ENCODE data around the gene CLCN5.

CLCN5 gene

GRCh38 chrX:50097071-50097470, 174.7 kb downstream of the CLCN5 start:
- no peak for DNase-seq

DNA sequence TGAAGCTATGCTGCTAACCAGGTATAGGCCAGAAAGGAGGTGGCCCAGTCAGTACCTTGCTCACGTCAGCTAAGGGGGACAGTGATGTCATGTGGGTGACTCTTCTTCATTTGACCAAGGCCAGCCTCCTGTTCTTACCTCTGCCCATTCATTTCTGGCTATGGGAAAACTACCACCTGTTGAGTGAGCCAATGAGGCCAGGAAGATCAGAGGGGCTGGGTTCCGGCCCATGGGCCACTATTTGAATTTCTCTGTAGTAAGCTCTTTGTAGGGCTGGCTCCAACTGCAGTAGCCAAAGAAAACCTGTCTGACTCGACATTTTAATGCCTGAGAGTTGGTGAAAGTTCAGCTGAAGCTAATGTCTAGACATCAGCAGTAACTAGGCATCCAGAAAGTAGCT, 175.8 kb downstream of the CLCN5 start:
- no peak for DNase-seq

DNA sequence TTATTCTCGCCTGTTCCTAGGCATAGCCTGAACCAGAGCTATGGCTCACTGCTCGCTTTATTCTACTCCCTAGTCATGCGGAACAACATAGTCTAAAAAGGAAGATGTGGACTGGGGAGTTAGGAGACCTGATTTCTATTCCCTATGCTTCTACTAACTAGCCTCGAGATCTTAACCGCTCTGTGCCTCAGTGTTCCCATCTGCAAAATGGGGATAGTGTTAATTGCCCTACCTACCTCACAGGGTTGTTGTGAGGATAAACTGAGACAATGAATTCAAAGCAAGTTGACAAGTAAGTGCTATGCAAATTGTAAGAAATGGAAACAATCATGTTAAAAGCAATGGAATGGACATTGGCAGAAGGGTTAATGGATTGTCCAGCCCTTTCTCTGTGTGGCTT, 176.4 kb downstream of the CLCN5 start:
- DNase-seq = no peak

DNA sequence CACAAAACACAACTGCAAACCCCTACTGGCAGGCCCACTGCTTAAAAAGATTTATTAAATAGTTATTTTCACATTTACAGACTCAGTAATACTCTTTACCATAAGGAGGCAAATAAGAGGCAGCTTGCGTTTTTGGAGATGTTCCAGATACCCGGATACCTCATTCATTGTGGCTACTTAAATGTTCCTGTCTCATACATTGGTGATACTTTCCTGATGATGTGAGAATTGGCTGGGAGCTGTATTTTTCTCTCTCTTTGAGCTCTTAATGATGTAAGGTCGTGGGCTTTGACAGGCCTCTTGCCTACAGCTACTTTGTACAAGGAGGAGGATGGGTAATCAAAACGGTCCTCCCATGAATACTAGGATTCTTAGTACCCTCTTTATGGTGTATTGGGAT, 176.9 kb downstream of the CLCN5 start:
- no peak for DNase-seq

- peak in 1 of 2 donors; percentile 13 for DNase-seq
These were observed 177.8 kb downstream of the CLCN5 start for GRCh38 chrX:50100188-50100587.

DNA sequence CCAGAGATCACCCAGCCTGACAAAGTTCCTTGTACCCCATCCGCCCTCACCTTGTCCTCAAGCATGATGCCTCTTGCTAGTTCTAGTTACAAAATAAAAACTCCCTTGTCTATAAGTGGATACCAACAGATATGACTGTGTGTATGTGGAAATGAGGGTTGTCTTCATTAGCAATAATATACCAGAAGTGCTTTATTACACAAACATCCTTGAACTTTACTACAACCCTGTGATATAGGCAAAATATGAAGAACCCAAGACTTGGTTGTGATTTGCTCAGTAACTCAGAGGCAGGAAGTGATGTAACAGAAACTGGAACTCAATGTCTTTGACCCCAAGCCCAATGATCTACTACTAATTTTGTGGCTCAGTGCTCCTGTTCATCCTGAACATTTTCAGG, 180.8 kb downstream of the CLCN5 start:
- DNase-seq = no peak

DNA sequence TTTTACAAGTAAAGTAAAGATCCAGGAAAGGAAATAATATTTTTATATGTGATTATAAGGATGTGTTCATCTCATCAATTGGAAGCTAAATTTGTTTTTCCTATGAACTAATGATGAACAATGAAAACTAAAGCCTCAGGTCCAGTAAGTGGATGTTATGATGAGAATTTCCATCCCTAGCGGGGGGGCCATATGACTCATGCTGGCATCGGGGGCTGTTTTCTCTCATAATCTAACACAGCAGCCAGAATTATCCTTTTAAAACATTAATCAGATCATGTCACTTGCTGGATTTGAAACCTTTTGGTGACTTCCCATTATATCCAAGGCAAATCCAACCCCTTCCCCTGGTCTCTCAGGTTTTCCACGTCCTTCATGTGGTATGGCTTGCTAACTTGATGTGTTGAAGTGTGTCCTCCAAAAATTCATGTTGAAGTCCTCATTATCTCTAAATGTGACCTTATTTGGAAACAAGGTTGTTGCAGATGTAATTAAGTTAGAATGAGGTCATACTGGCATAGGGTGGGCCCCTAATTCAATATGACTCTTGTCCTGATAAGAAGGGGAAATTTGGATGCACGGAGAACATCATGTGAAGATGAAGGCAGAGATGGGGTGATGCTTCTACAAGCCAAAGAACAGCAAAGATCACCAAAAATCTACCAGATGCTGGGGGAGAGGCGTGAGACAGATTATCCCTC, 181.6 kb downstream of the CLCN5 start:
- no peak for DNase-seq

DNA sequence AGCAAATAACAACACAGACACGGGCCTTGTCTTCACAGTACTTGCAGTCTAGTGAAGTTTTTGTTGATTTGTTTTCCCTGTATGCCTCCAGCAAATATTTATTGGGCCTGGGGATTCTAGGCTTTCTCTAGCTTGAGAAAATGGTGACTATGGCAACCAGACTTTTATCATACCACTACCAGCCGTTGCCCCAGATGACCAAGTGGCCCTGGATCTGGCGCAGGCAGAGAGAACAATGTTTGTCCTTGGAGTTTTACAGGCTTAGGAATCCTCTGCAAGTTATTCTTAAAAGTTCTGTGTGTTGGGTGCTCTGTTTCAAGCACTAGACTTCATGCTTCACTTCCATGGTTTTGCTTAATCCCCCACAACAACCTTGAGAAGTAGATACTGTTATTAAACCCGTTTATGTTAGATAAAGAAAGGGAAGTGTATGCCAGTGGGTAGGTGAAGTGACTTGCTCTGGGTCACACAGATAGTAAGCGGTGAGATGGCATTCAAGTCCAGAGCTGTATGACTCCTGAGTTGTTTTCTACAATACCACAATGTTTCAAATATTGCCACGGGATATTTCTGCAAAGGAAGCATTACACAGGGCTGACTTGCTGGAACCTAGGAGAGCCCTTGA, 183.8 kb downstream of the CLCN5 start:
- DNase-seq = no peak

DNA sequence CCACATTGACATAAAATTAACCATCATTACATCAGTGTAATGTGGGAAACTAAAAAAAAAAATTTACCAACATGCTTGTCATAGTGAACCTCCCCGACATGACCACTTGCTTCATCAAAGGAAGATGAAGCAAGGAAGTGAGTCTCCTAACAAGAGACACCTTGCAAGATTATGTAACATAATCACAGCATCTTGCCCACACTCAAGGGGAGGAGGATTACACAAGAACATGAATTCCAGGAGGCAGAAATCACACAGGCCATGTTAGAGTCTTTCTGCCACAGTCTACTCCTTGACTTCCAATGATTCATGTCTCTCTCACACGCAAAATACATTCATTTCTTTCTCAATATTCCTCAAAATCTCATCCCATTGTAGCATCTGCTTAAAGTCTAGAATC, 185.1 kb downstream of the CLCN5 start:
- DNase-seq = no peak

DNA sequence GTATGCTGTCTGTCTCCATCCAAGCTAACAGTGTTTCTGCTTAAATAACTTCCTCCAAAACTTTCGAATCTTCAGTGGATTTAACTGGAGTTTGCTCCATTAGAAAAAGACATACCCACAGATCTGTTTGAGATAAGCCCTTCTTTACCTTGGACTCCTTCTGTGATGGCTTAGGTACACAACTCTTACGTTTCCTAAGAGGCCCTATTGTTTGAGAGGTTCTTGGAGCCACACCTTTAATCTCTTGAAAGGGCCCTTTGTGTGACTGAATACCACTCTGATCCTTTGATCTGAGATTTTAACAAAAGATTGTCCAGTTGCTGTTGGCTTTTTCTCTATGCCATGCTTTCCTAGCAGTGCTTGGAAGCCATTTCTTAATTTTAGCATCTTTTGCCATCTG, 185.9 kb downstream of the CLCN5 start:
- DNase-seq = no peak

DNA sequence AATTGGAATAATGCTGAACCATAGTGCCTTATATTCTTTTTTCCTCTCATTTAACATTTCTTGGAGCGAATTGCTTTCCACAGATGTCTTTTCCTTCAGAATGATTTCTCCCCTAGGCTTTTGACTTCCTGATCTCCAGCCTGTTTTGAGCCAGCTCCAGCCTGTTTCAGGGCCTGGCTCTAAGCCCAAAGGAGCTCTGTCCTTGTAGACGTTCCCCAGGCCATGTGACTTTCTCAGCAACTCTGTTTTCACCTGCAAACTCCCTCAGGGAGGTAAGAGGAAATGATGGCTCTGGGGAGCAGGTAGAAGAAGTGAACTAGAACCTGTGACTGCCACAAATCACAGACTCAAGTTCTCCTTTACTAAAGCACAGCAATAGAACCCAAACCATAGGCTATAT, 189.3 kb downstream of the CLCN5 start:
- no peak for DNase-seq

DNA sequence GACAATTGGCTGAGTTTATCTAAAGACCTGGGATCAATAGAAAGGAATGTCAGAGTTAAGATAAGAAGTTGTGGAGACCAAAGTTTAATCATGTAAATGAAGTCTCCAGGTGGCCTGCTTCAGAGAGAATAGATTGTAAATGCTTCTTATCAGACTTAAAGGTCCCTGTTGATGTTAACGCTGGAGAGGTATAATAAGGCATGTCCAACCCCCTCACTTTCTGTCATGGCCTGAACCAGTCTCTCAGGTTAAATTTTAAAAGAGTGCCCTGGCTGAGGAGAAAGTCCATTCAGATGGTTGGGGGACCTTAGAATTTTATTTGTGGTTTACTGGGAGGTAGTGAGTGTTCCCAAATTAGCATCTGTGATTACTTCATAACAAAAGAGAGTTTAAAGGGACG, 191.7 kb downstream of the CLCN5 start:
- no peak for DNase-seq

DNA sequence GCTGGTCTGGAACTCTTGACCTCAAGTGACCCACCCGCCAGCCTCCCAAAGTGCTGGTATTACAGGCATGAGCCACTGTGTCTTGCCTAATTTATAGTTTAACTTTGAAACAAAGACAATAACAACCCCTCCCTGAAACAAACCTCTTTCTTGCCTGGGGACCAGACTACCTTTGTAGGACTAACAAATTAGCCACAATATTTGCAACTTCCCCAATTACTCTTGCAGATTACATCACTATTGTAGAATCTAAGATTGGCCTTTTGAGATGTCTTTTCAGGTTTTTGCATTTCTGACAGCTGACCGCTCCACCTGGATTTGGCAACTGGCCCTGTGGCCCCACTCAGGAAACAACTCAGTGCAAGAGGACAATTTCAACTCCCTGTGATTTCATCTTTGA, 193.6 kb downstream of the CLCN5 start:
- no peak for DNase-seq

- no peak for DNase-seq
These were observed 195.1 kb downstream of the CLCN5 start for GRCh38 chrX:50117476-50117875.

- no peak for DNase-seq
These were observed 203.1 kb downstream of the CLCN5 start for GRCh38 chrX:50125480-50125879.

DNA sequence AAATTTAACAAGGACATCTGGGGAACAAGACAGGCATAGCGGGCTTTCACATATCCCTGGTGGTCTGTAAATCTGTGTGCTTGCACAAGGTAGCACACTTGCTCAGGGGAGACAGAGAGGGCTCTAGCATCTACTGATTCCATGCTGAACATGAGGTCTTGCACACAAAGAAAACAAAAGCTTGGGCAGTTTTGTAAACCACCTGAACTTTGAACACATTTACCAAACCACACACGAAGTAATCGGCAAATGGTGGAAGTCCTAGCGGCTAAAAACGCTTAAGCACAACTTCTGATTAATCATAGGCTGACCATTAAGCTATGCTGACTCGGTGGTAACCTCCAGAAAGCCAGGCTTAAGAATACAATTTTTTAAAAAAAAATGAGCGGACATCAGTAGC, 225.6 kb downstream of the CLCN5 start:
- DNase-seq = no peak

Data from CD4-positive, alpha-beta T cell treated with Interleukin-1 beta for 1 hour (primary cell).